Stimulated activated naive B cell treated with anti-CD40 and anti-IgM and Interleukin-4, amounts not matched to agents 10 μg/mL and 1 μg/mL and 100 μg/mL, for 72 hours (primary cell): ENCODE results near the gene TBP.
"Not testable (repeated sequence)": the region's sequence is repeated elsewhere in the genome, so short reads cannot be mapped to it uniquely, and the experiment has no call there.

Experiments
- ATAC-seq, 2 donors: fragments of 150-1000 bp; cut with Tn5 transposase; replicated peaks; 2 replicates each; pipeline ENCODE4 v1.10.0; 2021; ENCODE audit warnings: moderate library complexity in 1 of 2
- DNase-seq: peaks from one replicate; pipeline ENCODE4 v3.0.0; 2021
- H3K27ac Mint-ChIP-seq: one replicate; pipeline ENCODE4 v1.8.0; 2022; ENCODE audit warnings: mild to moderate bottlenecking, mixed read lengths
- H3K27me3 Mint-ChIP-seq, 2 donors: one replicate each; pipeline ENCODE4 v1.8.0; 2022; ENCODE audit warnings: mixed read lengths in 2 of 2
- H3K36me3 Mint-ChIP-seq, 2 donors: one replicate each; pipeline ENCODE4 v1.8.0; 2022; ENCODE audit warnings: mixed read lengths in 2 of 2, mild to moderate bottlenecking in 1 of 2
- H3K4me1 Mint-ChIP-seq, 2 donors: one replicate each; pipeline ENCODE4 v1.8.0; 2022; ENCODE audit warnings: mixed read lengths in 2 of 2, mild to moderate bottlenecking in 1 of 2
- H3K4me3 Mint-ChIP-seq, 2 donors: one replicate each; pipeline ENCODE4 v1.8.0; 2022; ENCODE audit warnings: mild to moderate bottlenecking in 2 of 2, mixed read lengths in 2 of 2, moderate library complexity in 1 of 2
- H3K9me3 Mint-ChIP-seq, 2 donors: one replicate each; pipeline ENCODE4 v1.8.0; 2022; ENCODE audit warnings: mixed read lengths in 2 of 2, mild to moderate bottlenecking in 1 of 2

The TBP gene

GRCh38 chr6:170554013-170554795 lies at the start of gene TBP:
Gene TBP, plus strand, starts transcription at chr6:170554369. Its CDS starts 2,661 bp downstream, at chr6:170557030.
- ATAC-seq, result peak; percentile 97
- H3K27me3 Mint-ChIP-seq, result no peaks in the 10 kb centered on the region
- no peak within 1 kb of the TSS for H3K27ac Mint-ChIP-seq
- peaks cover 29 to 31% of the 10 kb centered on the region in 2 donors for H3K36me3 Mint-ChIP-seq
- H3K9me3 Mint-ChIP-seq, result no peaks in the 10 kb centered on the region
- H3K4me3 Mint-ChIP-seq, result no peak within 1 kb of the TSS
- peaks cover 20 to 34% of the 10 kb centered on the region in 2 donors for H3K4me1 Mint-ChIP-seq
- DNase-seq, result peak; percentile 96

GRCh38 chr6:170504479-170504878 lies 49.7 kb upstream of the TBP start:
- DNase-seq, result no peak
- no peak overlapping the region for H3K4me3 Mint-ChIP-seq
- no peak for ATAC-seq
- peaks cover 29 to 32% of the 10 kb centered on the region in 2 donors for H3K9me3 Mint-ChIP-seq
- H3K36me3 Mint-ChIP-seq, result peaks cover 24 to 29% of the 10 kb centered on the region in 2 donors
- H3K4me1 Mint-ChIP-seq, result no peaks in the 10 kb centered on the region
- H3K27ac Mint-ChIP-seq, result no peak overlapping the region
- H3K27me3 Mint-ChIP-seq, result peaks cover 45 to 58% of the 10 kb centered on the region in 2 donors

GRCh38 chr6:170505306-170505705 lies 48.9 kb upstream of the TBP start:
- DNase-seq (no peak), ATAC-seq (no peak)
- Mint-ChIP-seq H3K27me3 (peaks cover 41 to 50% of the 10 kb centered on the region in 2 donors), H3K9me3 (peaks cover 29 to 32% of the 10 kb centered on the region in 2 donors), H3K27ac (no peak overlapping the region), H3K4me1 (no peaks in the 10 kb centered on the region), H3K4me3 (no peak overlapping the region), H3K36me3 (peaks cover 24 to 29% of the 10 kb centered on the region in 2 donors)

- Mint-ChIP-seq H3K27ac (no peak overlapping the region), H3K9me3 (peaks cover 20% of the 10 kb centered on the region in 2 donors), H3K36me3 (peaks cover 19 to 23% of the 10 kb centered on the region in 2 donors), H3K4me1 (no peaks in the 10 kb centered on the region), H3K27me3 (peaks cover 33 to 46% of the 10 kb centered on the region in 2 donors), H3K4me3 (no peak overlapping the region)
- ATAC-seq, result no peak
- DNase-seq, result no peak
These were observed 47.7 kb upstream of the TBP start for GRCh38 chr6:170506446-170506845.

- not testable (repeated sequence) for DNase-seq, H3K9me3 Mint-ChIP-seq, H3K4me1 Mint-ChIP-seq, ATAC-seq, H3K27ac Mint-ChIP-seq, H3K4me3 Mint-ChIP-seq
- H3K27me3 Mint-ChIP-seq, result peaks cover 26 to 40% of the 10 kb centered on the region in 2 donors
- peaks cover 12% of the 10 kb centered on the region in 2 donors for H3K36me3 Mint-ChIP-seq
These were observed 46.4 kb upstream of the TBP start for GRCh38 chr6:170507728-170508127.

- H3K9me3 Mint-ChIP-seq, H3K27ac Mint-ChIP-seq, H3K4me1 Mint-ChIP-seq, H3K36me3 Mint-ChIP-seq, H3K4me3 Mint-ChIP-seq, DNase-seq, ATAC-seq: not testable (repeated sequence)
- H3K27me3 Mint-ChIP-seq, result peaks cover 26 to 40% of the 10 kb centered on the region in 2 donors
These were observed 45.9 kb upstream of the TBP start for GRCh38 chr6:170508275-170508674.

GRCh38 chr6:170508892-170509722 lies 45.1 kb upstream of the TBP start:
- ATAC-seq, H3K9me3 Mint-ChIP-seq, H3K4me3 Mint-ChIP-seq, H3K36me3 Mint-ChIP-seq, H3K4me1 Mint-ChIP-seq, DNase-seq, H3K27ac Mint-ChIP-seq: not testable (repeated sequence)
- peaks cover 25 to 39% of the 10 kb centered on the region in 2 donors for H3K27me3 Mint-ChIP-seq

GRCh38 chr6:170509723-170510018 lies 44.5 kb upstream of the TBP start:
- Mint-ChIP-seq H3K27ac (no peak overlapping the region), H3K4me3 (no peak overlapping the region), H3K4me1 (no peaks in the 10 kb centered on the region), H3K9me3 (no peaks in the 10 kb centered on the region), H3K36me3 (peaks cover 5 to 7% of the 10 kb centered on the region in 2 donors), H3K27me3 (peaks cover 27 to 40% of the 10 kb centered on the region in 2 donors)
- DNase-seq (no peak), ATAC-seq (no peak)

GRCh38 chr6:170510631-170511030 lies 43.5 kb upstream of the TBP start:
- H3K4me3 Mint-ChIP-seq, result no peak overlapping the region
- ATAC-seq (no peak), DNase-seq (no peak)
- peaks cover 5 to 7% of the 10 kb centered on the region in 2 donors for H3K36me3 Mint-ChIP-seq
- H3K4me1 Mint-ChIP-seq, result no peaks in the 10 kb centered on the region
- H3K27me3 Mint-ChIP-seq, result peaks cover 32 to 38% of the 10 kb centered on the region in 2 donors
- H3K27ac Mint-ChIP-seq, result no peak overlapping the region
- H3K9me3 Mint-ChIP-seq, result no peaks in the 10 kb centered on the region

GRCh38 chr6:170512249-170512648 lies 41.9 kb upstream of the TBP start:
- ATAC-seq (no peak), DNase-seq (no peak)
- no peaks in the 10 kb centered on the region for H3K9me3 Mint-ChIP-seq
- H3K27me3 Mint-ChIP-seq, result peaks cover 36 to 42% of the 10 kb centered on the region in 2 donors
- H3K4me3 Mint-ChIP-seq, result no peak overlapping the region
- peaks cover 5 to 7% of the 10 kb centered on the region in 2 donors for H3K36me3 Mint-ChIP-seq
- no peak overlapping the region for H3K27ac Mint-ChIP-seq
- peaks cover 0 to 2% of the 10 kb centered on the region in 2 donors for H3K4me1 Mint-ChIP-seq

- Mint-ChIP-seq H3K36me3 (peaks cover 5 to 7% of the 10 kb centered on the region in 2 donors), H3K27me3 (peaks cover 54 to 60% of the 10 kb centered on the region in 2 donors), H3K4me3 (no peak overlapping the region), H3K27ac (no peak overlapping the region), H3K4me1 (peaks cover 0 to 2% of the 10 kb centered on the region in 2 donors), H3K9me3 (no peaks in the 10 kb centered on the region)
- ATAC-seq (no peak), DNase-seq (no peak)
These were observed 39.3 kb upstream of the TBP start for GRCh38 chr6:170514908-170515307.

- Mint-ChIP-seq H3K27me3 (peaks cover 51 to 57% of the 10 kb centered on the region in 2 donors), H3K9me3 (no peaks in the 10 kb centered on the region), H3K27ac (no peak overlapping the region), H3K4me1 (peaks cover 0 to 2% of the 10 kb centered on the region in 2 donors), H3K4me3 (peak overlapping the region; percentile 22 to 23), H3K36me3 (no peaks in the 10 kb centered on the region)
- peak; percentile 14 for DNase-seq
- peak; percentile 89 to 92 for ATAC-seq
These were observed 37.2 kb upstream of the TBP start for GRCh38 chr6:170516783-170517616.

GRCh38 chr6:170522565-170523183 lies 31.5 kb upstream of the TBP start:
- H3K27me3 Mint-ChIP-seq, result peaks cover 27 to 32% of the 10 kb centered on the region in 2 donors
- H3K4me1 Mint-ChIP-seq, result no peaks in the 10 kb centered on the region
- H3K27ac Mint-ChIP-seq, result no peak overlapping the region
- DNase-seq (no peak), ATAC-seq (peak in 1 of 2 donors; percentile 58)
- no peak overlapping the region for H3K4me3 Mint-ChIP-seq
- peaks cover 0 to 2% of the 10 kb centered on the region in 2 donors for H3K36me3 Mint-ChIP-seq
- no peaks in the 10 kb centered on the region for H3K9me3 Mint-ChIP-seq
